Dendritic cell treated with granulocyte-macrophage colony-stimulating factor and Interleukin-4, amounts not matched to agents 40 ng/mL and 50 ng/mL, for 4 days (primary cell): ENCODE measurements around the gene ROPN1.
A peak's percentile ranks its signal among the peaks of the same experiment; 100 is the strongest.
"Not testable (repeated sequence)": the region's sequence is repeated elsewhere in the genome, so short reads cannot be mapped to it uniquely, and the experiment has no call there.

ENCODE experiments used
- H3K27ac Mint-ChIP-seq: one replicate; pipeline ENCODE4 v1.8.0; 2022; ENCODE audit warnings: mild to moderate bottlenecking, mixed read lengths
- H3K27me3 Mint-ChIP-seq: one replicate; pipeline ENCODE4 v1.8.0; 2022; ENCODE audit warnings: mild to moderate bottlenecking, mixed read lengths
- H3K36me3 Mint-ChIP-seq: one replicate; pipeline ENCODE4 v1.8.0; 2022; ENCODE audit warnings: low read depth, mixed read lengths
- H3K4me1 Mint-ChIP-seq: one replicate; pipeline ENCODE4 v1.8.0; 2022; ENCODE audit warnings: low read depth, mixed read lengths
- H3K4me3 Mint-ChIP-seq: one replicate; pipeline ENCODE4 v1.8.0; 2022; ENCODE audit warnings: mild to moderate bottlenecking, moderate library complexity, mixed read lengths
- H3K9me3 Mint-ChIP-seq: one replicate; pipeline ENCODE4 v1.8.0; 2022; ENCODE audit warnings: mixed read lengths
- intact Hi-C: fragments of 100-400 bp; cut with micrococcal nuclease; formaldehyde crosslinking; loops from one replicate; pipeline ENCODE4 v1.15.0; 2022

Gene ROPN1

DNA sequence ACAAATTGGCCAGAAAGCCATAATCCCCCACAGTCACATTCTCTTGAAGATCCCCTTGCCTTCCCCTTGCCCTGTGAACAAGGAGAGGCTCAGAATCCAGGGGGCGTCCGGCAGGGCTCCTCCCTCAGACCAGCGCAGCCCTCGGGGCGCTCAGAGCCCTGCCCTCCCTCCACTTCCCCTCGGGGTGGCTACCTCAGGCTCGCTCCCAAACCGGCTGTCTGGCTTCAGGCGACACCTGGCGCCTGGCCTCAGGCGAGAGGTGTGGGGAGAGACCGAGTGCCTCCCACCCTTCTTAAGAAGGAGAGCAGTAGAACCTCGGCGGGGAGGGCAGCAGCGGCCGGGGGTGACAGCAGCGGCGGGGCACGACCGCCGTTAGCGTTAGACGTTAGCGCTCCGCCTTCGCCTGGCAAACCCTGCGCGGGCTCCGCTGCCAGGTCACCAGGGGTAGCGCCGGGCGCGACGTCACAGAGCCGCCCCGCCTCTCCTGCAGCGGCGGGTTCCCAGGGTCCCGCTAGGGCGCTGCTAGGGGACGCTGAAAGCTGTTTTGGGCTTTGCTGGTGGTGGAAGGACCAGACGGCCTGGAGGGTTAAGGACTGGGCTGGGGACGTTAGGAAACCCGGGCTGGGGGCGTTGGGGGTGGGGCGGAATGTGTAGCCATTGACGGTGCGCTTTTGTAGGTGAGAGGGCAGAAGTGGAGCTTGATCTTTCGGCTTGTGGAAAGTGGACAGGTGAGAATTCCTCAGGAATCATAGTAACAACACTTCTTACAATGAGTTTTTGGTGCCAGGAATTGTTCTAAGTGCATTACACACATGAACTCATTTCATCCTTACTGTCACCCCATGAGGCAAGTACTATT lies at the start of gene ROPN1:
Gene ROPN1 (minus strand): TSS at position 395 of the 859 bp plus-strand sequence. CDS start 11,643 bp downstream, outside the sequence.
- H3K27ac Mint-ChIP-seq, H3K4me1 Mint-ChIP-seq, intact Hi-C loops, H3K36me3 Mint-ChIP-seq, H3K9me3 Mint-ChIP-seq: not testable (repeated sequence)
- peaks cover 37% of the 10 kb centered on the region for H3K27me3 Mint-ChIP-seq
- H3K4me3 Mint-ChIP-seq = peak within 1 kb of the TSS; percentile 28

DNA sequence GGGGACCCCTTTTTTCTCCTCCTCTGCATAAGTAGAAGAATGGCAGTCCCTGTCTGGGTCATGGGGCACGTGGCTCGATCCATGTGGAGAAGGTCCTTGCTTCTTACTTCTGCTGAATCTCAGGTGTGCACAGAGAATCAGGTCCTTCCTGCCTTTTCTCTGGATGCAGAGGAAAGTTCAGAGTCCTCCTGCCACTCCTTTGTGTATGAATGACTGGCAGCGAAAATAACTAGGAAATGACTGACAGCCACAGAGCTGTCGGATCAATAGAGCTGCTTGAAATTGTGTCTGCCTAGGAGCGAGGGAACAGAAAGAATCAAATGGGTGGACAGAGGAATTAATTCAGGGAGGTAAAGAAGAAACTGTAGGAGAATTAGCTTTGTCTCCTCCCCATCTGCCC lies 49.6 kb upstream of the ROPN1 start:
- Mint-ChIP-seq H3K27ac (no peak overlapping the region), H3K36me3 (no peaks in the 10 kb centered on the region), H3K9me3 (no peaks in the 10 kb centered on the region), H3K4me3 (no peak overlapping the region), H3K27me3 (peaks cover 7% of the 10 kb centered on the region), H3K4me1 (no peaks in the 10 kb centered on the region)
- intact Hi-C loops = no loop called here

DNA sequence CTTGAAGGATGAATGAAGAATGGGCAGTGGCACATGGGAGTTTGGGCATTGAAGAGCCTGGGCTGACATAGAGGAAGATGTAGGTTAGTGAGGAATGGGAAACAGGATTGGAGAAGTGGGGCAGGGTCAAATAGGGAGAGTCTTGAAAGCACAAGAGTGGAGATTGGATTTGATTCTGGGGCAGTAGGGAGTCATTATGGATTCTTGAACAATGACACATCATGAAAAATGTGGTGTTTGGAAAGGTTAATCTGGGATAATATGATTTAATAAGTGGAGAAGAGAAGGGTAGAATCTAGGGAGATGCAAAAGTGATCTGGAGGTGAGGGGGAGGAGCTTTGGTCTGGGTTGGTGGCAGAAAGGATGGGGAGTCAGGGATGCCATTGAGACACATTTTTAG lies 45.4 kb upstream of the ROPN1 start:
- Mint-ChIP-seq H3K4me1 (peaks cover 4% of the 10 kb centered on the region), H3K9me3 (no peaks in the 10 kb centered on the region), H3K4me3 (no peak overlapping the region)

DNA sequence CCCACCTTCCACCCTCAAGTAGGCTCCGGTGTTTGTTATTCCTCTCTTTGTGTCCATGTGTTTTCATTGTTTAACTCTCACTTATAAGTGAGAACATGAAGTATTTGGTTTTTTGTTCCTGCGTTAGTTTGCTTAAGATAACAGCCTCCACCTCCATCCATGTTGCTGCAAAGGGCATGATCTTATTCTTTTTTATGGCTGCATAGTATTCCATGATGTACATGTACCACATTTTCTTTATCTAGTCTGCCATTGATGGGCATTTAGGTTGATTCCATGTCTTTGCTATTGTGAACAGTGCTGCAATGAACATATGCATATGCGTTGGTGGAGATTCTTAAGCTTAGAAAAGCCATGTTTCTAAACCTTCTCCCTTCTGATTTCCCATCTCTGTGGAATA lies 44.3 kb upstream of the ROPN1 start:
- intact Hi-C loops, H3K27ac Mint-ChIP-seq, H3K36me3 Mint-ChIP-seq, H3K4me1 Mint-ChIP-seq, H3K4me3 Mint-ChIP-seq, H3K9me3 Mint-ChIP-seq: not testable (repeated sequence)
- peaks cover 40% of the 10 kb centered on the region for H3K27me3 Mint-ChIP-seq

More for the DNA sequence above, 45.4 kb upstream of the ROPN1 start:
- Mint-ChIP-seq H3K27ac (no peak overlapping the region), H3K27me3 (peaks cover 32% of the 10 kb centered on the region), H3K36me3 (no peaks in the 10 kb centered on the region)
- intact Hi-C loops = no loop called here

DNA sequence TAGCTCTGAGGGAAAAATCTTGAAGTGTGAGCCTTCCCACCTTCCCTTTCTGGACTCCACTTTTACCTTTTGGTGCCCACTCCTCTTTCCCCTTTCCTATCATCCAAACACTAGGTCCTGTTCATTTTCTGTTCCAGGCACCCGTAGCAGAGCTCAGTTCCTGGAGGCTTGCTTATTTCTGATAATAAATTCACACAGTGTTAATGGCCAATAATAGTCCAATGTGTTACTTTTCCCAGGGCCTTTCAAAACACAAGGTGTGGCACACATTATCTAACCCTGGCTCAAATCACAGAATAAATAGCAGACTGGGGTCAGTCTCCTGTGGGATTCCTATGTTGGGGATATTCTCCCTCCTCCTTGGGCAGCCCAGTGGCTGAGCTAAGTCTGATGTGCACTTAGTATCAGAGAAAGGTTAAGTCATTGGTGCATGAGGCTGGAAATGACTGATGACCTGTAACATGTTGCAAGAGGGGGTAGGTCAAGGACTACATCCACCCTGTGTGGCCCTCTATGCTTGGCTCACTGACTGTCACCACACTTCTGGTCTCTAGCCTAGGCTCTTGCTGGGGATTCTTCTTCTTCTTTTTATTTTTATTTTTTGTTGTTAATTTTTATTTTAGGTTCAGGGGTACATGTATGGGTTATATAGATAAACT lies 43.7 kb upstream of the ROPN1 start:
- no peaks in the 10 kb centered on the region for H3K9me3 Mint-ChIP-seq
- H3K27ac Mint-ChIP-seq = no peak overlapping the region
- H3K27me3 Mint-ChIP-seq = peaks cover 44% of the 10 kb centered on the region
- peaks cover 6% of the 10 kb centered on the region for H3K4me1 Mint-ChIP-seq
- no peaks in the 10 kb centered on the region for H3K36me3 Mint-ChIP-seq
- no peak overlapping the region for H3K4me3 Mint-ChIP-seq
- intact Hi-C loops = no loop called here

DNA sequence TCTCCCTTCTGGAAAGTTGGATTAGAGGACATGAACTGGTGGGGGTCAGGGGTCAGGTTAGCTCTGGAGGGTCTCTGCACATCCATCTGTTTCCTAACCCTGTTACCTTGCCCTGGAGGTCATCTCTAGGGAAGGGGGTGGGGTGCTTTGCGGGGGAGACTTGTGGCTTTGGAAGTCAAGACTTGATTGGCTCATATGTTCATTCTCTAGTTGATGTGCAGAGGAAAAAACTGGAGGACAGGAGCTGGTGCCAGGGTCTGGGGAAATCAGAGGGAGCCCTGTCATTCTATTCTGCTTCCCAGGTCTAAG lies 42.9 kb upstream of the ROPN1 start:
- no peak overlapping the region for H3K4me3 Mint-ChIP-seq
- no peaks in the 10 kb centered on the region for H3K36me3 Mint-ChIP-seq
- H3K9me3 Mint-ChIP-seq = no peaks in the 10 kb centered on the region
- intact Hi-C loops = no loop called here
- peaks cover 6% of the 10 kb centered on the region for H3K4me1 Mint-ChIP-seq
- no peak overlapping the region for H3K27ac Mint-ChIP-seq
- peaks cover 50% of the 10 kb centered on the region for H3K27me3 Mint-ChIP-seq

DNA sequence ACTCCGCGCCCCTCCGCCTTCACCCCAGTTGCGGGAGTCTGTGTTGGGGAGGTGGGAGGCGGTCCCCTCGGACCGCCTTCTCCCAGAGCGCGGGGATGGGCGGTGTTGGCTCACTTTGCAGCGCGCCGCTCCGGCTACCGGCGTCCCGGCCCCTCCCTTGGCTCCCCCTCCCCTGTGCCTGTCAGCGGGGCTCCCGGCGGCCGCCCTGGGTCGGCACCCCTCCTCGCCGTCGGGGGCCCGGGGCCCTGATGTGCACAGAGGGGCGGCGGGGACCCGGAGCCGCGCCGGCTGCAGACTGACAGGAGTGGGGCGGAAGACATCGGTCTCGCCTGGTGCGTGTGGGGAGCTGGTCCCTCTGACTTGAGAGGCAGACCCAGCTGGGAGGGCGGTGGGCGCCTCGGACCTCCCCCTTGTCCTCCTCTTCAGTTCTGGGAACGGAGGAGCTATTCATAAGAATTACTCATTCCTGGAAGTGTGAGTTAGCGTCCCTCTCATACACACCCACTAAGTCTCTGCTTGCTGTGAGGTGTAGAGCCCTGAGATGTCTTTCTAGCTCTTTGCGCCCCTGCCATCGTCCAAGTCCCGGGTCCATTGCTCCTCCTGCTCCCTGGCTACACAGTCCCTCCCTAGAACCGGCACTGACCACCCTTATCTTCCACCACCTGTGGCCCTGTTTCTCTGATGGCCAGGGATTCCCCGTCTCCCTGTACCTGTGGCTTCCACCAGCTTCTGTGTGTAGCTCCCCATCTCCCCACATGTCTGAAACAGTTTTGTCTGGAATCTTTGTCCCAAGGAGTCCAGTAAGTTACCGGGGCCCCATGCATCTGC lies 42.3 kb upstream of the ROPN1 start:
- Mint-ChIP-seq H3K9me3 (no peaks in the 10 kb centered on the region), H3K27me3 (peaks cover 51% of the 10 kb centered on the region), H3K27ac (no peak overlapping the region), H3K4me1 (peaks cover 6% of the 10 kb centered on the region), H3K36me3 (no peaks in the 10 kb centered on the region), H3K4me3 (peak overlapping the region; percentile 51)
- intact Hi-C loops = no loop called here

DNA sequence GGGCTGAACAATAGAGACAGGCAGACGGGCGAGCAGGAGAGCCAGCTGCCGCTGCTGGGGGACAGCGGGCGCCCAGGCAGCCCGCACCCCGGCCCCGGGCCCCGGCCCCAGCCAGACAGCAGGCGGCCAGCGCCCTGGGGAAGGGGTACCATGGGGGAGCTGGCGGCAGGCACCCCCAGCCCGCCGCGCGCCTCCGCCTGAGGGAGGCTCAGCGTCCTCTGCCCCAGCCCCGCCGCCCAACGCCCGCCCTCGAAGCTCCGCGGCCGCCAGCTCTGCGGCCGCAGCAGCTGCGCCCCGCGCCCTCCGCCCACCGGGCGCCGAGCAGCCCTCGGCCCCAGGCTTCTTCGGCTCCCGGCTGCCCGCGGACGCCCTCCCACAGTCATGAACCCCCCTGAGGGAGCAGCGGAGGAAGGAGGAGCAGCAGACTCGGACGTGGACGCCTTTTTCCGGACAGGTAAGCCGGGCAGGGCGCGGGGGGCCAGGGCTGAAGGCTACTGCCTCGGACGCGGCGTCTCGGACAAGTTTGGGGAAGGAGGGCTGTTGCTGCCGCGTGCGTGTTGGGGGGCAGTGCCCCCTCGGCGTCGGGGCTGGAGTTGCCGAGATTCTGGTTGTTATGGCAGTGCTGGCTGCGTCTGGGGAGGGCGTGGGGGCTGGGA lies 41.6 kb upstream of the ROPN1 start, which contains the start of gene KALRN:
Gene KALRN (plus strand): TSS at position 10 of the 656 bp plus-strand sequence.
- peaks cover 55% of the 10 kb centered on the region for H3K27me3 Mint-ChIP-seq
- no peak within 1 kb of the TSS for H3K27ac Mint-ChIP-seq
- H3K36me3 Mint-ChIP-seq = no peaks in the 10 kb centered on the region
- intact Hi-C loops = no loop called here
- peaks cover 6% of the 10 kb centered on the region for H3K4me1 Mint-ChIP-seq
- H3K4me3 Mint-ChIP-seq = peak within 1 kb of the TSS; percentile 69
- no peaks in the 10 kb centered on the region for H3K9me3 Mint-ChIP-seq

DNA sequence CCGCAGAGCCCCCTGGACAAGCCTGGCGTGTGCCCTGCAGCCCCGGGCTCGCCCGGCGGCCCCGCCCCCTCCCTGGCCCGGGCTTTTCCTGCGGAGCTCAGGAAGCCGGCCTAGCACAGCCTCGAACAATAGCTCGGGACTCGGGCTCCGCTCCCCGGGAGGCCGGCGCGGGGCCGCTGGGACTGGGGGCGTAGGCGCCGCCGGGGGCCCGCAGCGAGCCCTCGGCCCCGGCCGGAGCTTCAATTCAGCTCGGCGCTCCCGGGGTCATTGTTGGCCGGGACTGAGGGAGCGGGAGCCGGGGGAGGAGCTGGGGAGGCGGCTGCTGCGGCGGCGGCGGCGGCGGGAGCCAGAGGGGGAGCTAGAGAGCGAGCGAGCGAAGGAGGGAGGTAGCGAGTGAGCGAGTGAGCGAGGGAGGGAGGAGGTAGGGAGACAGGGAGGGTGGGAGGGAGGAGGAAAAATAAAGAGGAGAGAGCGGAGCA lies 41.0 kb upstream of the ROPN1 start:
- Mint-ChIP-seq H3K9me3 (no peaks in the 10 kb centered on the region), H3K27ac (no peak overlapping the region), H3K27me3 (peaks cover 55% of the 10 kb centered on the region), H3K4me3 (peak overlapping the region; percentile 39), H3K4me1 (peaks cover 6% of the 10 kb centered on the region), H3K36me3 (no peaks in the 10 kb centered on the region)
- intact Hi-C loops = no loop called here

DNA sequence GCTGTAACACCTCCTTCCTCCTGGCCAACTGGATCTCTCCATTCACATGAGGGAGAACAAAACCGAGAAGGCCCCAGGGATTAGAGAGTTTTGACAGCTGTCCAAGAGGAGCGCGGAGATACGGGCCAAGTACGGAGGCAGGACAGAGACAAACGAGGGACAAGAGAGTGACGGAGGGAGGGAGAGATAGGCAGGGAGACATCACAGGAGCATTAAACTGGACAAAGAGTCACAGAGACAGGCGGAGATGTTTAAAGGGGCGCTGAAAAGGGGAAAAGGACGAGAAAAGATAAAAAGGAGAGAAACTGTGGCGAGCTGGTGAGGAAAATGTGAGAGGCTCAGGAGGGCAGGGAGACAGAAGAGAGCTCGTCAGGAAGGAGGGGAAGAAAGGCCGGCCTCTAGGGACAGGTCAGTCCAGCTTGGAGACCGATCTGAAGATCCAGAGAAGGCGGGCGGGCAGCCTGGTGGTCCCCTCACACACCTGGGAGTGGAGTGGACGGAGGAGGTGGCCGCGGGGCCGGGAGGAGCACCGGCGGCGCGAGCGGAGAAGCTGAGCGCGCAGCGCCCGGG lies 40.5 kb upstream of the ROPN1 start:
- H3K27me3 Mint-ChIP-seq = peaks cover 55% of the 10 kb centered on the region
- intact Hi-C loops = no loop called here

DNA sequence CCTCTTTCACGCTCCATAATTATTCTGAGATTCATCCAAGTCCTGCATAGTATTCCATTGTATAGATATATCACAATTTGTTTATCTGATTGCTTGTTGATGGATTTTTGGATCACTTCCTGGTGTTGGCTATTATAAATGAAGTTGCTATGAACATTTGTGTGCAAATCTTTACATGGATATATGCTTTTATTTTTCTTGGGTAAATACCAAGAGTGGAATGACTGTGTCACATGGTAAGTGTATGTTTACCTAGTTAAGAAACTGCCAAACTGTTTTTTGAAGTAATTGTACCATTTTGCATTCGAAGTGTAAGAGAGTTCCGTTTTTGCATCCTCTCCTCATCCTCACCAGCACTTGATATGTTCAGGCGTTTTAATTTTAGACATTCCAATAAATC lies 34.6 kb upstream of the ROPN1 start:
- H3K9me3 Mint-ChIP-seq = no peaks in the 10 kb centered on the region
- H3K27me3 Mint-ChIP-seq = peaks cover 22% of the 10 kb centered on the region
- H3K36me3 Mint-ChIP-seq = no peaks in the 10 kb centered on the region
- no peaks in the 10 kb centered on the region for H3K4me1 Mint-ChIP-seq
- H3K27ac Mint-ChIP-seq = no peak overlapping the region
- intact Hi-C loops = no loop called here
- no peak overlapping the region for H3K4me3 Mint-ChIP-seq

More for the DNA sequence above, 40.5 kb upstream of the ROPN1 start:
- Mint-ChIP-seq H3K36me3 (no peaks in the 10 kb centered on the region), H3K27ac (no peak overlapping the region), H3K9me3 (no peaks in the 10 kb centered on the region), H3K4me1 (peaks cover 6% of the 10 kb centered on the region), H3K4me3 (peak overlapping the region; percentile 69)

DNA sequence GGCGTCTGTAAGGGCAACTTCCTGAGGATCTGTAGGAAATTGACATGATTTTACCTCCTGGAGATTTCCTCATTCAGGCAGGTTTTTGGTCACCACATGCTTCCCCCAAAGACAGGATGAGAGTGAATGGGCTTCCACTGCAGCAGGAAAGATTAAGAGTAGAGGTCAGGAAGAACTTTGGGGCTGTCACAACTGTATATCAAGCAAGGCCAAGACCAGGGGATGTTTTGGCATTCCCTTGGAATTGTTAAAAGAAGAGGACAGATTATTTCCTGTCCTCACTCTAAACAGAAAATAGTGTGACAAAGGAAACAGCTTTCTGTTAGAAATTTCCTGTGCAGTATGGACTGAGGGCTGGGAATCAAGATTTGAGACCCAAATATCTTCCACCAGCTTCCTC lies 31.6 kb upstream of the ROPN1 start:
- H3K27me3 Mint-ChIP-seq, H3K36me3 Mint-ChIP-seq, H3K27ac Mint-ChIP-seq, H3K9me3 Mint-ChIP-seq, H3K4me3 Mint-ChIP-seq, H3K4me1 Mint-ChIP-seq, intact Hi-C loops: not testable (repeated sequence)

DNA sequence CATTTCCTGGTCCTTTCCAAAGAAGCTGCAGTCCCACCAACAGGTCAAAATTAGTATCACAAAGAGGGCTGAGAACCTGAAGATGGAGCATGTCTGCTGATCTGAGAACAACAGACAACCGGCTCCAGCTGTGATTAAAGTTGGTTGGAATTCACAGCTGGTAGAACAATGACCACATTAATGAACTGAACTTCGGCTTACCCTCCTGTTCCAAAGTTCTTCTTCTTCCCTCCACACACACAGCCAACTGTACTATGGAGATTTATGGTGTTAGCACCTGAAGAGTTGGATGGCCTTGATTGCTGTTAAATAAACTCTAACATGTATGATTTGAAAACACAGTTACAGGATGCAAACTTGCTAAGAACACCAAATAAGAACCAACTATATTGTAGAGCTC lies 27.4 kb upstream of the ROPN1 start:
- H3K9me3 Mint-ChIP-seq = no peaks in the 10 kb centered on the region
- intact Hi-C loops = loop anchor here (5.0 kb wide), 1 partner anchor 448 kb away; no protein-coding TSS in a partner anchor
- H3K4me1 Mint-ChIP-seq = no peaks in the 10 kb centered on the region
- no peak overlapping the region for H3K27ac Mint-ChIP-seq
- H3K4me3 Mint-ChIP-seq = no peak overlapping the region
- peaks cover 14% of the 10 kb centered on the region for H3K27me3 Mint-ChIP-seq
- H3K36me3 Mint-ChIP-seq = no peaks in the 10 kb centered on the region
